Natural killer cell (primary cell): ENCODE data around the gene RTCA. TPM values are rescaled to one million over a fixed set of nuclear protein-coding genes. Genes with fewer than 3 reads are reported as not detected.
A peak's percentile ranks its signal among the peaks of the same experiment; 100 is the strongest.
"Not testable (repeated sequence)": the region's sequence is repeated elsewhere in the genome, so short reads cannot be mapped to it uniquely, and the experiment has no call there.

Source experiments
- ATAC-seq, 3 donors: fragments of 150-1000 bp in 2 of 3; fragments of 200-7000 bp in 1 of 3; cut with Tn5 transposase; 1 replicate in 1 of 3; 2 replicates in 2 of 3; pipeline ENCODE4 v1.10.0; 2021; ENCODE audit warnings: mild to moderate bottlenecking in 2 of 3, moderate library complexity in 2 of 3
- DNase-seq, 2 donors: peaks; one replicate each; pipeline versions ENCODE4 v3.0.0 to v3.0.0-alpha.2; 2013 to 2021; ENCODE audit warnings: mixed read lengths in 1 of 2
- H3K27ac ChIP-seq: one replicate; pipeline ENCODE4 v1.5.1; 2013; ENCODE audit warnings: mild to moderate bottlenecking, low read length
- H3K27me3 ChIP-seq: one replicate; pipeline ENCODE4 v1.6.1; 2013; ENCODE audit warnings: low read length; ENCODE audit not compliant: control insufficient read depth, insufficient read depth
- H3K36me3 ChIP-seq: one replicate; pipeline ENCODE4 v1.6.1; 2013; ENCODE audit warnings: low read length; ENCODE audit not compliant: control insufficient read depth, insufficient read depth
- H3K4me1 ChIP-seq: one replicate; pipeline ENCODE4 v1.6.1; 2013; ENCODE audit warnings: low read length; ENCODE audit not compliant: control insufficient read depth, insufficient read depth
- H3K4me3 ChIP-seq: one replicate; pipeline ENCODE4 v1.5.1; 2013; ENCODE audit warnings: low read length
- H3K9me3 ChIP-seq: one replicate; pipeline ENCODE4 v1.6.1; 2013; ENCODE audit warnings: low read length; ENCODE audit not compliant: control insufficient read depth, insufficient read depth
- H3K27ac Mint-ChIP-seq, 2 donors: one replicate each; pipeline ENCODE4 v1.8.0; 2022; ENCODE audit warnings: mild to moderate bottlenecking in 2 of 2, mixed read lengths in 2 of 2, moderate library complexity in 1 of 2
- H3K27me3 Mint-ChIP-seq, 2 donors: one replicate each; pipeline ENCODE4 v1.8.0; 2022; ENCODE audit warnings: low read depth in 2 of 2, mixed read lengths in 2 of 2
- H3K36me3 Mint-ChIP-seq: one replicate; pipeline ENCODE4 v1.8.0; 2022; ENCODE audit warnings: mixed read lengths
- H3K4me1 Mint-ChIP-seq, 2 donors: one replicate each; pipeline ENCODE4 v1.8.0; 2022; ENCODE audit warnings: mixed read lengths in 2 of 2
- H3K4me3 Mint-ChIP-seq: one replicate; pipeline ENCODE4 v1.8.0; 2022; ENCODE audit warnings: mild to moderate bottlenecking, moderate library complexity, mixed read lengths
- H3K9me3 Mint-ChIP-seq, 2 donors: one replicate each; pipeline ENCODE4 v1.8.0; 2022; ENCODE audit warnings: mixed read lengths in 2 of 2
- WGBS: methylation state at CpG from one replicate; pipeline ENCODE4 v1.1.7; 2013; ENCODE audit warnings: missing lambda C conversion rate; ENCODE audit not compliant: insufficient coverage; 5-methylcytosine and 5-hydroxymethylcytosine counted together
- intact Hi-C: fragments of 100-400 bp; cut with micrococcal nuclease; formaldehyde crosslinking; loops from one replicate; pipeline ENCODE4 v1.14.2; 2022
- total RNA-seq, 4 donors: library from RNA; stranded (reverse); fragments of 120-200 nt in 1 of 4; gene quantifications; one replicate each; pipeline versions ENCODE4 v1.2.3 to v1.2.4, GENCODE V29; 2013 to 2022
- TF ChIP-seq, protein P1 (sequence below): fragments of 200-600 bp; IDR thresholded peaks from one replicate; pipeline ENCODE4 v1.8.0; 2022; ENCODE audit warnings: antibody characterized with exemption

Gene RTCA
- total RNA-seq, 3 donors from 2014 or later (not counting 1 experiment from before 2014, with no cell fraction given) = 49.3 to 60.8 (median 52.3) TPM

DNA sequence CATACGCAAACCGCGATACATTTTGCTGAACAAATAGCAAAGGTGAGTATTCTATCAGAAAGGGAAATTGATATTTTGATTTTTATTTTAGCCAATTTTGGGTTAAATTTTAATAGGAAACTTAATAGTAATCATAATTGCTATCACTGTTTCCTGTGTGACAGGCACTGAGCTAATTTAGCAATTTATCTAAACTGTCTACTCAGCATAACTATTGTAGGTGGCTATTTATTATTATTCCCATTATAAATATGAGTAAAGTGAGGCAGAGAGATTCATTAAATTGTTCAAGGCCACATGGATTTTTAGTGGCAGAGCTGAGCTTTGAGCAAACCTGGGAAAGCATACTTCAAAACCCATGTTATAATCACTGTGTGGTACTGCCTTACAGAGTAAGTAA lies 21.1 kb downstream of the RTCA start:
- Histone ChIP-seq H3K4me1 (no peaks in the 10 kb centered on the region), H3K27ac (no peak overlapping the region), H3K27me3 (no peaks in the 10 kb centered on the region), H3K9me3 (no peaks in the 10 kb centered on the region), H3K4me3 (no peak overlapping the region), H3K36me3 (peaks cover 74% of the 10 kb centered on the region)
- ATAC-seq (no peak), DNase-seq (no peak)
- Mint-ChIP-seq H3K4me3 (no peak overlapping the region), H3K27me3 (no peaks in the 10 kb centered on the region), H3K4me1 (no peaks in the 10 kb centered on the region), H3K9me3 (no peaks in the 10 kb centered on the region), H3K36me3 (peaks cover 15% of the 10 kb centered on the region), H3K27ac (no peak overlapping the region)
- intact Hi-C loops = no loop called here
- TF ChIP-seq, protein P1, sequence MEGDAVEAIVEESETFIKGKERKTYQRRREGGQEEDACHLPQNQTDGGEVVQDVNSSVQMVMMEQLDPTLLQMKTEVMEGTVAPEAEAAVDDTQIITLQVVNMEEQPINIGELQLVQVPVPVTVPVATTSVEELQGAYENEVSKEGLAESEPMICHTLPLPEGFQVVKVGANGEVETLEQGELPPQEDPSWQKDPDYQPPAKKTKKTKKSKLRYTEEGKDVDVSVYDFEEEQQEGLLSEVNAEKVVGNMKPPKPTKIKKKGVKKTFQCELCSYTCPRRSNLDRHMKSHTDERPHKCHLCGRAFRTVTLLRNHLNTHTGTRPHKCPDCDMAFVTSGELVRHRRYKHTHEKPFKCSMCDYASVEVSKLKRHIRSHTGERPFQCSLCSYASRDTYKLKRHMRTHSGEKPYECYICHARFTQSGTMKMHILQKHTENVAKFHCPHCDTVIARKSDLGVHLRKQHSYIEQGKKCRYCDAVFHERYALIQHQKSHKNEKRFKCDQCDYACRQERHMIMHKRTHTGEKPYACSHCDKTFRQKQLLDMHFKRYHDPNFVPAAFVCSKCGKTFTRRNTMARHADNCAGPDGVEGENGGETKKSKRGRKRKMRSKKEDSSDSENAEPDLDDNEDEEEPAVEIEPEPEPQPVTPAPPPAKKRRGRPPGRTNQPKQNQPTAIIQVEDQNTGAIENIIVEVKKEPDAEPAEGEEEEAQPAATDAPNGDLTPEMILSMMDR = no peak
- WGBS = 100% methylated on average over 3 of the region's 3 CpGs

DNA sequence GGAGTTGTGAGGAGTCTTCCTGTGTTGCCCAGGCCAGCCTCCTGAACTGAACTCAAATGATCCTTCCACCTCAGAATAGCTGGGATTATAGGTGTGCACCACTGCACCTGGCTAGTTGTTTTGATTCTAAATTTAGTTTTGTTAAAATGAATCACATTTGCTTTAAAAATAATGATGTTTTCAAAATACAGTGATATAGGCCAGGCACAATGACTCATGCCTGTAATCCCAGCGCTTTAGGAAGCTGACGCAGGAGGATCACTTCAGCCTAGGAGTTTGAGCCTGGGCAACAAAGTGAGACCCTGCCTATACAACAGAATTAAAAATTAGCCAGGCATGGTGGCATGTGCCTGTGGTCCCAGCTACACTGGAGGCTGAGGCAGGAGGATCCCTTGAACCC lies 24.3 kb downstream of the RTCA start:
- H3K9me3 ChIP-seq = no peaks in the 10 kb centered on the region
- no peak overlapping the region for H3K4me3 Mint-ChIP-seq
- TF ChIP-seq, protein P1 = no peak
- no peak overlapping the region for H3K4me3 ChIP-seq
- H3K27me3 Mint-ChIP-seq = no peaks in the 10 kb centered on the region
- no peaks in the 10 kb centered on the region for H3K27me3 ChIP-seq
- ATAC-seq (no peak), DNase-seq (no peak)
- H3K27ac Mint-ChIP-seq = no peak overlapping the region
- no peaks in the 10 kb centered on the region for H3K4me1 Mint-ChIP-seq
- H3K36me3 Mint-ChIP-seq = peaks cover 15% of the 10 kb centered on the region
- H3K9me3 Mint-ChIP-seq = no peaks in the 10 kb centered on the region
- peaks cover 65% of the 10 kb centered on the region for H3K36me3 ChIP-seq
- WGBS = 100% methylated on average over 2 of the region's 2 CpGs
- intact Hi-C loops = no loop called here
- no peaks in the 10 kb centered on the region for H3K4me1 ChIP-seq
- no peak overlapping the region for H3K27ac ChIP-seq

DNA sequence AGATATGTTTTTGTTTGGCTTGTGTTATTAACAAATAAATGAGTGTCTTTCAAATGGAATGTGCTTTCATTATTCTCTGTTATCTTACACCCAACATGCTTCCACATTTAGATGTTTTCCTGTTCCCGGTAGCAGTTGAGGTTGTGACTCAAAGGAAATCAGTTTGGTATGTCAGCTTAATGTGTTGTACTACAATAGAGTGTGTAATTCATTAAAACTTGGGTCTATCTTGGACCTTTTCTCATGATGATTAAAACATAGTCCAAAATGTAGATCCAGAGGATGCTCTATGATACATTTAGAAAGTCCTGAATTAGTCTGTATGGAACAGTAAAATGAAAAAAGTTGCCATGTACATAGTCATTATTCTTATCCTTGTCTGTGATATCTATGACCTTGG lies 26.7 kb downstream of the RTCA start:
- Histone ChIP-seq H3K4me1 (no peaks in the 10 kb centered on the region), H3K27me3 (no peaks in the 10 kb centered on the region), H3K36me3 (peaks cover 45% of the 10 kb centered on the region), H3K27ac (no peak overlapping the region), H3K9me3 (no peaks in the 10 kb centered on the region), H3K4me3 (no peak overlapping the region)
- Mint-ChIP-seq H3K9me3 (no peaks in the 10 kb centered on the region), H3K36me3 (no peaks in the 10 kb centered on the region), H3K4me3 (no peak overlapping the region), H3K27me3 (no peaks in the 10 kb centered on the region), H3K4me1 (no peaks in the 10 kb centered on the region), H3K27ac (peak overlapping the region in 1 of 2 donors; percentile 63)
- intact Hi-C loops = no loop called here
- no CpG with 5 or more reads among the region's 1 CpG for WGBS
- TF ChIP-seq, protein P1 = no peak
- no peak for DNase-seq
- no peak for ATAC-seq

DNA sequence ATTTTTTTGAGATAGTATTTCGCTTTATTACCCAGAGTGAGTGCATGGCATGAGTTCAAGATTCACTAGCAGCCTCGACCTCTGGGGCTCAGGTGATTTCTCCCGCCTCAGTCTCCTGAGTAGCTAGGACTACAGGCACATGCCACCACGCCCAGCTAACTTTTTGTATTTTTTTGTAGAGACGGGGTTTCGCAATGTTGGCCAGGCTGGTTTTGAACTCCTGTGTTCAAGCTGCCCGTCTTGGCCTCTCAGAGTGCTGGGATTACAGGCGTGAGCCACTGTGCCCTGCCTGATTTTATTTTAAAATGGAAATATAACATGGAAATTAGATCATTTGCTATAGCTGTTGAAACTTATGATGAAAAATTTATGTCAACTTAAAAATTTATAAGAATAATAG lies 30.1 kb downstream of the RTCA start:
- H3K4me1 Mint-ChIP-seq = peaks cover 8 to 12% of the 10 kb centered on the region in 2 donors
- no peaks in the 10 kb centered on the region for H3K4me1 ChIP-seq
- peaks cover 20% of the 10 kb centered on the region for H3K36me3 ChIP-seq
- no peaks in the 10 kb centered on the region for H3K27me3 Mint-ChIP-seq
- DNase-seq = no peak
- WGBS = 94% methylated on average over 8 of the region's 8 CpGs
- no peaks in the 10 kb centered on the region for H3K36me3 Mint-ChIP-seq
- TF ChIP-seq, protein P1 = no peak
- intact Hi-C loops = no loop called here
- no peak overlapping the region for H3K4me3 ChIP-seq
- H3K9me3 ChIP-seq = no peaks in the 10 kb centered on the region
- H3K9me3 Mint-ChIP-seq = no peaks in the 10 kb centered on the region
- no peak for ATAC-seq
- no peak overlapping the region for H3K27ac ChIP-seq
- no peak overlapping the region for H3K4me3 Mint-ChIP-seq
- H3K27ac Mint-ChIP-seq = no peak overlapping the region
- H3K27me3 ChIP-seq = no peaks in the 10 kb centered on the region

DNA sequence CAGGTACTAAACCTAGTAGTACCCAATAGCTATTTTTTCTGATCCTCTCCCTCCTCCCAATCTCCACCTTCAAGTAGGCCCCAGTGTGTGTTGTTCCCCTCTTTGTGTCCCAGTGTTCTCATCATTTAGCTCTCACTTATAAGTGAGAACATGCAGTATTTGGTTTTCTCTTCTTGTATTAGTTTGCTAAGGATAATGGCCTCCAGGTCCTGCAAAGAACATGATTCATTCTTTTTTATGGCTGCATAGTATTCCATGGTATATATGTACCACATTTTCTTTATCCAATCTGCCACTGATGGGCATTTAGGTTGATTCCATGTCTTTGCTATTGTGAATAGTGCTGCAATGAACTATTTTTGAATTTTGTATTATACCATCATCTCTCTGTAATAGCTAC lies 31.0 kb downstream of the RTCA start:
- H3K27me3 Mint-ChIP-seq, DNase-seq, H3K9me3 Mint-ChIP-seq, H3K4me3 ChIP-seq, H3K36me3 Mint-ChIP-seq, H3K9me3 ChIP-seq, H3K27ac Mint-ChIP-seq, H3K27ac ChIP-seq, H3K27me3 ChIP-seq, ATAC-seq, H3K4me3 Mint-ChIP-seq, intact Hi-C loops, H3K4me1 ChIP-seq: not testable (repeated sequence)
- H3K36me3 ChIP-seq = peaks cover 15% of the 10 kb centered on the region
- H3K4me1 Mint-ChIP-seq = peaks cover 8 to 12% of the 10 kb centered on the region in 2 donors
